GM19397 (cell line): Measurements from ENCODE around the gene PDZD2.

Experiments
- ATAC-seq: cut with Tn5 transposase; IDR thresholded peaks from one replicate; pipeline ENCODE4 v1.9.1; 2021; ENCODE audit warnings: mild to moderate bottlenecking, moderate library complexity; ENCODE audit not compliant: unreplicated experiment

PDZD2 gene

GRCh38 chr5:31809050-31809870, 170.3 kb downstream of the PDZD2 start:
- ATAC-seq = no peak

- no peak for ATAC-seq
Measured at GRCh38 chr5:31811210-31811609, 172.3 kb downstream of the PDZD2 start.

- no peak for ATAC-seq
Measured at GRCh38 chr5:31815376-31815775, 176.4 kb downstream of the PDZD2 start.

GRCh38 chr5:31819926-31820516, 181.1 kb downstream of the PDZD2 start:
- no peak for ATAC-seq

GRCh38 chr5:31823472-31823871, 184.5 kb downstream of the PDZD2 start:
- no peak for ATAC-seq

GRCh38 chr5:31824869-31825517, 186.1 kb downstream of the PDZD2 start:
- ATAC-seq = no peak

GRCh38 chr5:31825518-31826068, 186.7 kb downstream of the PDZD2 start:
- ATAC-seq = no peak

GRCh38 chr5:31827867-31828266, 188.9 kb downstream of the PDZD2 start:
- ATAC-seq = no peak

GRCh38 chr5:31832966-31833365, 194.0 kb downstream of the PDZD2 start:
- no peak for ATAC-seq

- no peak for ATAC-seq
Measured at GRCh38 chr5:31833710-31834109, 194.8 kb downstream of the PDZD2 start.

GRCh38 chr5:31844622-31845345, 205.9 kb downstream of the PDZD2 start:
- ATAC-seq = no peak

- ATAC-seq = no peak
Measured at GRCh38 chr5:31845361-31845760, 206.4 kb downstream of the PDZD2 start.

- no peak for ATAC-seq
Measured at GRCh38 chr5:31846934-31847333, 208.0 kb downstream of the PDZD2 start.

- no peak for ATAC-seq
Measured at GRCh38 chr5:31847354-31847753, 208.4 kb downstream of the PDZD2 start.

GRCh38 chr5:31850981-31851689, 212.2 kb downstream of the PDZD2 start:
- no peak for ATAC-seq

GRCh38 chr5:31853398-31854135, 214.6 kb downstream of the PDZD2 start:
- ATAC-seq = no peak

GRCh38 chr5:31854181-31855133, 215.5 kb downstream of the PDZD2 start:
- ATAC-seq = no peak

GRCh38 chr5:31855134-31856040, 216.5 kb downstream of the PDZD2 start:
- no peak for ATAC-seq
